Mesangial cell (primary cell): ENCODE data around the gene UTP4. TPM values are rescaled to one million over a fixed set of nuclear protein-coding genes. Genes with fewer than 3 reads are reported as not detected.

ENCODE experiments used
- total RNA-seq: library from RNA; depleted of rRNA; stranded (reverse); fragments of >200 nt; gene quantifications from 2 replicates; pipeline ENCODE4 v1.2.3, GENCODE V29; 2015

Gene UTP4
- total RNA-seq, result 21.9 and 36.8 TPM in 2 replicates

DNA sequence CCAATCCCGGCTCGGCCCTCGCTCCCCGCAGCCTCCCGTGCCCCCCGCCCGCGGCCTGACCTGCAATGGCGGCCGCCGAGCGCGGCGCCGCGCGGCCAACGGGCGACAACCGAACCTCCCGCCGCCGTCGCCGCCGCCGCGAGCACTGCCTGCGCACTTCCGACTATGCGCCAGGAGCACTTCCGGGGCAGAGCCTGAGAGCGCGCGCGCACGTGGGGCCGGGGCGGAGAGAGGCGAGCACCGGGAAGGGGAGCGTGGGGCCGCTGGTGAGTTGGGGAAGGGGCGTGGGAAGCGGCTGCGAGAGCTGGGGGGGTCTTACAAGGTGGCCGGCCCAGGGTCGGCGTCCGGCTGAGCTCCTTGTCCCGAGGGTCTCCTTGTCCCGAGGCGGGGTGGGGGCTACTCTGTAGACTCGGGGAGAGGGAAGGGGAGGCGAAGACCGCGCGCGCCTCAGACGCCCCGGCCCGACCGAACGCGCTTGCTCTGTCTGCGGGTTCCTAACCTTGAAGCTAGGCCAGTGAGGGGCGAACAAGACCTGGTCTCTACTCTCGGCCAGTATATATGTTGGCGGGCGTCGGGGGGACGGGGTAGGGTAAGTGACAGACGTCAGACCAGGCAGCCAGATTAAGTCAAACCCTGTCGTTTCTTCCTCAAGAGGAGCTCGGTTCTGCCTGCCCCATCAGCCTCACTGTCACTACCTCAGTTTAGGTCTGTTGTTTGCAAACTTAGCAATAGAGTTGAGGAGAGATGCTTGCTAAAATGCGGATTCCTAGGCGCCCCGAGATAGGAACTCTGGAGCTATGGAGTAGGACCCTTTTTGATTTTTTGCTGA is at the start of gene UTP4, which contains the start of gene CHTF8:
UTP4 (plus strand) TSS at position 226 of the 829 bp plus-strand sequence. CDS start 811 bp downstream, outside the sequence.
CHTF8 (minus strand) TSS at position 165 of the 829 bp plus-strand sequence. CDS start 11,130 bp downstream, outside the sequence.

DNA sequence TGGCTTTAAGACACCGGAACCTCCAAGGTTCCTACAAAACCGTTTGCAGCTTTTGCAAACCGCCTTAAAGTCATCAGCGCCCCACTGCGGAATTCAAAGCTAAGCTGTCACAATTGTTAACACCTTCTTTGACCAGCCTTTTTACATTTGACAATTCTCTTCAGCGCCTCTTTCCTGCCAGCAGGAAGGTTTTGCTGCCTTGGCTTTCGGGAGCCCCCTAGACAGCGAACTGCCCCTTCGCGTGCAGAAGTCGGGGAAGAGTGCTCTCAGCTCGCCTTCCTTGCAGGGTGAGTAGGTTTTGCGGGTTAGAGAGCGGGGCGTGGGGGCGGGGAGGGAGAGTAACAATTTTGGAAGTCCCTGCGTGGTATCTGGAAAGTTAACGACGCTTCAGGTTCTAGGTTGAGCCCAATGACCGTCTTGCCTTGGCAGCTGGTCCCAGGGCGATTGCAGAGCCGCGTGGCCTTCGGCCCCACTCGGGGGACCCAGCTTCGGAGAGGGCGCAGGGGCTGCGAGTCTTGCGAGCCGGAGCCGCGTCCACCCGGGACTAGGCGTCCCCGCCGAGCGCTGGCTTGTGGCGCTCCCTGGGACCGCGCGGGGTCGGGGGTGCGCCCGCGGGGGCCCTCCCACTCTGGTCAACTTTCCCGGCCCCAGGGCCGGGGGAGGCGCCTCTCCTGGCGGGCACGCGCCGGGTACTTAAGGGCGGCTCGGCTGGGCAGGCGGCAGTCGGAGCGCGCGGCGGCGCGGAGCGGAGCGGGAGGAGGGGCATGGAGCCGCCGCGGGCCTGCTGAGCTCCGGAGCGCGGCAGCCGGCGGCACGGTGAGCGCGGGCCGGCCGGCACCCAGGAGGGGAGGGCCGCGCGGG is 26.7 kb upstream of the UTP4 start, which contains the start of gene HAS3:
HAS3 (plus strand) TSS at position 153 of the 861 bp plus-strand sequence. CDS start 3,743 bp downstream, outside the sequence.

DNA sequence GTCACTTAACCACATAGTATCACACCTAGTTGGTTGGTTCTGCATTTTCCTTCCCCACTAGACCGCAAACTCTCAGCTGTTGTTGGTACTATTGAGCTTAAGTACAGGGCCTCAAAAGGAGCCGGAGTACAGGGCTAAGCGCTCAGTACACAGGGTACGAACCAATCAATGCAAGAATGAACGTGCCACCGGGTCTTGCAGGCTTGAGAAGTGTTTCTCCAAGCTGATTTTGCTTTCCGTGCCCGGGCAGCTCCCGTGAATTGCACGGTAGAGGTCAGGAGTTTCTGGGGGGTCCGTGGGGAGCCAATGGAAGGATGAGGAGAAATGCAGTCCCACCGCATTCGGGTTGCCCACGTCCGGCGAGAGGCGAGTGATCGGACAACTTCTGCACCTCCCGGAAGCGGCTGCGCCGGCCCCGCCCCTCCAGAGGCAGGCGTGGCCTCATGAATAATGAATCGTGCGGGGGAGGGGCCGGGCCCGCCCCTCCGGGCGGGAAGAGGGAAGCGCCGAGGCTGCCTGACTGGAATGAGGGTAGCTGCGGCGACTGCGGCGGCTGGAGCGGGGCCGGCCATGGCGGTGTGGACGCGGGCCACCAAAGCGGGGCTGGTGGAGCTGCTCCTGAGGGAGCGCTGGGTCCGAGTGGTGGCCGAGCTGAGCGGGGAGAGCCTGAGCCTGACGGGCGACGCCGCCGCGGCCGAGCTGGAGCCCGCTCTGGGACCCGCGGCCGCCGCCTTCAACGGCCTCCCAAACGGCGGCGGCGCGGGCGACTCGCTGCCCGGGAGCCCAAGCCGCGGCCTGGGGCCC is 54.4 kb downstream of the UTP4 start, which contains the start of gene SNTB2:
SNTB2 (plus strand) TSS at position 523 of the 804 bp plus-strand sequence; CDS start at position 526, 3 bp downstream.

Other genes starting within 250 kb of the UTP4 start
- 1.0 and 3.6 TPM in 2 replicates for gene HAS3, start 27.0 kb upstream of the UTP4 start, total RNA-seq
- 98.4 and 111 TPM in 2 replicates for gene CHTF8, start 61 bp upstream of the UTP4 start, total RNA-seq
- 26.7 and 29.8 TPM in 2 replicates for gene SNTB2, start 54.5 kb downstream of the UTP4 start, total RNA-seq
- gene VPS4A, start 178.7 kb downstream of the UTP4 start, total RNA-seq, result 26.5 and 37.5 TPM in 2 replicates
- gene PDF, start 197.9 kb downstream of the UTP4 start, total RNA-seq, result 23.3 and 30.1 TPM in 2 replicates
- gene COG8, start 206.9 kb downstream of the UTP4 start, total RNA-seq, result 47.6 and 63.3 TPM in 2 replicates
- 16.0 and 28.0 TPM in 2 replicates for gene NIP7, start 207.1 kb downstream of the UTP4 start, total RNA-seq
- not detected in 2 replicates for gene TMED6, start 219.1 kb downstream of the UTP4 start, total RNA-seq